Skin of body (tissue), 2 donors: Measurements from ENCODE around the gene RIPOR2. TPM values are rescaled to one million over a fixed set of nuclear protein-coding genes. Genes with fewer than 3 reads are reported as not detected.
A peak's percentile ranks its signal among the peaks of the same experiment; 100 is the strongest.
"Not testable (repeated sequence)": the region's sequence is repeated elsewhere in the genome, so short reads cannot be mapped to it uniquely, and the experiment has no call there.

ENCODE experiments used
- DNase-seq: peaks from one replicate; lab custom pipeline; 2025; lab: John Stamatoyannopoulos, UW
- total RNA-seq: library from RNA; depleted of rRNA; stranded (reverse); fragments of >200 nt; gene quantifications from one replicate; pipeline ENCODE4 v1.2.3, GENCODE V29; 2014

RIPOR2 gene
- total RNA-seq, 1 donor from 2014 or later: 13.6 TPM

- no peak for DNase-seq
Measured at GRCh38 chr6:24951811-24952299, 16.1 kb upstream of the RIPOR2 start.

- DNase-seq: no peak
Measured at GRCh38 chr6:24950218-24950941, 14.6 kb upstream of the RIPOR2 start.

- no peak for DNase-seq
Measured at GRCh38 chr6:24949020-24949569, 13.3 kb upstream of the RIPOR2 start.

GRCh38 chr6:24948261-24948660 lies 12.5 kb upstream of the RIPOR2 start:
- not testable (repeated sequence) for DNase-seq

- no peak for DNase-seq
Measured at GRCh38 chr6:24947636-24948035, 11.9 kb upstream of the RIPOR2 start.

GRCh38 chr6:24945054-24945453 lies 9.3 kb upstream of the RIPOR2 start:
- DNase-seq: no peak

- DNase-seq: no peak
Measured at GRCh38 chr6:24943774-24944173, 8.0 kb upstream of the RIPOR2 start.

- no peak for DNase-seq
Measured at GRCh38 chr6:24940311-24940917, 4.7 kb upstream of the RIPOR2 start.

GRCh38 chr6:24936641-24937317 lies 1.0 kb upstream of the RIPOR2 start:
- no peak for DNase-seq

- no peak for DNase-seq
Measured at GRCh38 chr6:24933868-24934401, 1.8 kb downstream of the RIPOR2 start.

GRCh38 chr6:24933266-24933665 lies 2.5 kb downstream of the RIPOR2 start:
- no peak for DNase-seq

- no peak for DNase-seq
Measured at GRCh38 chr6:24932832-24933231, 2.9 kb downstream of the RIPOR2 start.

- no peak for DNase-seq
Measured at GRCh38 chr6:24931718-24932691, 3.8 kb downstream of the RIPOR2 start.

GRCh38 chr6:24931296-24931695 lies 4.5 kb downstream of the RIPOR2 start:
- peak; percentile 37 for DNase-seq

GRCh38 chr6:24930431-24930871 lies 5.3 kb downstream of the RIPOR2 start:
- peak; percentile 80 for DNase-seq

GRCh38 chr6:24929242-24929641 lies 6.5 kb downstream of the RIPOR2 start:
- DNase-seq: peak; percentile 55

- no peak for DNase-seq
Measured at GRCh38 chr6:24927985-24928745, 7.6 kb downstream of the RIPOR2 start.

GRCh38 chr6:24927277-24927955 lies 8.3 kb downstream of the RIPOR2 start:
- DNase-seq: no peak

- not testable (repeated sequence) for DNase-seq
Measured at GRCh38 chr6:24926647-24927046, 9.1 kb downstream of the RIPOR2 start.
